GM12874 (cell line): ENCODE results near the gene MAMLD1.

Experiments used
- CTCF ChIP-seq: IDR thresholded peaks from 2 replicates; pipeline ENCODE4 v1.5.1; 2011; ENCODE audit warnings: low read depth, mild to moderate bottlenecking, control low read depth, low read length, moderate library complexity; ENCODE audit not compliant: insufficient read depth

Gene MAMLD1

GRCh38 chrX:150438165-150438564, 75.0 kb downstream of the MAMLD1 start:
- no peak for TF ChIP-seq CTCF

GRCh38 chrX:150446151-150446550, 83.0 kb downstream of the MAMLD1 start:
- no peak for TF ChIP-seq CTCF

- TF ChIP-seq CTCF: no peak
These were observed 83.9 kb downstream of the MAMLD1 start for GRCh38 chrX:150446995-150447394.

GRCh38 chrX:150449313-150449712, 86.2 kb downstream of the MAMLD1 start:
- peak; percentile 28; the same call in 1 of the 2 replicates for TF ChIP-seq CTCF

GRCh38 chrX:150450519-150451177, 87.5 kb downstream of the MAMLD1 start:
- TF ChIP-seq CTCF: no peak

GRCh38 chrX:150451953-150452352, 88.8 kb downstream of the MAMLD1 start:
- no peak for TF ChIP-seq CTCF

GRCh38 chrX:150454083-150454482, 91.0 kb downstream of the MAMLD1 start:
- no peak for TF ChIP-seq CTCF
